Measurements from ENCODE around the gene DCST2. TPM values are rescaled to one million over a fixed set of nuclear protein-coding genes. Genes with fewer than 3 reads are reported as not detected.
"Not testable (repeated sequence)": the region's sequence is repeated elsewhere in the genome, so short reads cannot be mapped to it uniquely, and the experiment has no call there.

The DCST2 gene
- total RNA-seq, 2 experiments from 2014 or later, result 1.1 to 1.5 TPM

GRCh38 chr1:154996966-154997701 is 36.4 kb downstream of the DCST2 start:
- H3K4me1 Mint-ChIP-seq (ENCODE audit: low read depth), result peaks cover 24% of the 10 kb centered on the region
- intact Hi-C loops (cut with micrococcal nuclease), result no loop called here
- H3K9me3 Mint-ChIP-seq, result no peaks in the 10 kb centered on the region
- H3K4me3 Mint-ChIP-seq, result no peak overlapping the region
- peaks cover 2% of the 10 kb centered on the region for H3K36me3 Mint-ChIP-seq (ENCODE audit: low read depth)
- peak overlapping the region; percentile 56 for H3K27ac Mint-ChIP-seq
- no peak for DNase-seq
- CTCF ChIA-PET, result interaction anchor here (1.1 to 4.7 kb wide), 10 partner anchors 9 to 59 kb away, joined by 3 to 37 read pairs (median 8); partner anchors contain the start of genes FLAD1 and PYGO2
- H3K27me3 Mint-ChIP-seq (ENCODE audit: low read depth), result no peaks in the 10 kb centered on the region

- peak; percentile 42 for DNase-seq
- peaks cover 24% of the 10 kb centered on the region for H3K4me1 Mint-ChIP-seq (ENCODE audit: low read depth)
- CTCF ChIA-PET, result interaction anchor here (0.7 to 4.7 kb wide), 12 partner anchors 11 to 111 kb away, joined by 3 to 21 read pairs (median 4); partner anchors contain the start of gene FLAD1
- H3K27me3 Mint-ChIP-seq (ENCODE audit: low read depth); H3K27ac Mint-ChIP-seq; H3K9me3 Mint-ChIP-seq; H3K36me3 Mint-ChIP-seq (ENCODE audit: low read depth); H3K4me3 Mint-ChIP-seq; intact Hi-C loops (cut with micrococcal nuclease): not testable (repeated sequence)
Measured at GRCh38 chr1:154995301-154995983, 38.1 kb downstream of the DCST2 start.

- intact Hi-C loops (cut with micrococcal nuclease), result no loop called here
Measured at GRCh38 chr1:154994591-154994990, 39.0 kb downstream of the DCST2 start.

GRCh38 chr1:154994269-154994587 is 39.4 kb downstream of the DCST2 start:
- intact Hi-C loops (cut with micrococcal nuclease), result no loop called here
- Mint-ChIP-seq H3K4me3 (no peak overlapping the region), H3K27me3 (ENCODE audit: low read depth) (no peaks in the 10 kb centered on the region)

More at GRCh38 chr1:154994591-154994990, 39.0 kb downstream of the DCST2 start:
- Mint-ChIP-seq H3K36me3 (ENCODE audit: low read depth) (peaks cover 5% of the 10 kb centered on the region), H3K27ac (no peak overlapping the region), H3K4me1 (ENCODE audit: low read depth) (peaks cover 21% of the 10 kb centered on the region), H3K4me3 (no peak overlapping the region), H3K9me3 (no peaks in the 10 kb centered on the region), H3K27me3 (ENCODE audit: low read depth) (no peaks in the 10 kb centered on the region)
- no peak for DNase-seq
- CTCF ChIA-PET, result interaction anchor here (0.8 to 2.4 kb wide), 6 partner anchors 23 to 173 kb away, joined by 4 to 9 read pairs (median 4); partner anchors contain the start of genes ADAM15 and PBXIP1

GRCh38 chr1:154993572-154994268 is 39.9 kb downstream of the DCST2 start, which contains the start of gene LENEP:
Gene LENEP (plus strand): TSS chr1:154993586. CDS start chr1:154993608, 22 bp downstream.
- peaks cover 17% of the 10 kb centered on the region for H3K4me1 Mint-ChIP-seq (ENCODE audit: low read depth)
- H3K27me3 Mint-ChIP-seq (ENCODE audit: low read depth), result no peaks in the 10 kb centered on the region
- no peaks in the 10 kb centered on the region for H3K9me3 Mint-ChIP-seq
- H3K36me3 Mint-ChIP-seq (ENCODE audit: low read depth), result peaks cover 10% of the 10 kb centered on the region
- intact Hi-C loops (cut with micrococcal nuclease), result no loop called here
- CTCF ChIA-PET, result interaction anchor here (0.7 to 2.4 kb wide), 12 partner anchors 11 to 174 kb away, joined by 3 to 9 read pairs (median 4); partner anchors contain the start of genes ADAM15 and PBXIP1
- no peak within 1 kb of the TSS for H3K27ac Mint-ChIP-seq
- no peak within 1 kb of the TSS for H3K4me3 Mint-ChIP-seq
- no peak for DNase-seq

More at GRCh38 chr1:154994269-154994587, 39.4 kb downstream of the DCST2 start:
- no peak overlapping the region for H3K27ac Mint-ChIP-seq
- H3K9me3 Mint-ChIP-seq, result no peaks in the 10 kb centered on the region
- H3K36me3 Mint-ChIP-seq (ENCODE audit: low read depth), result peaks cover 6% of the 10 kb centered on the region
- H3K4me1 Mint-ChIP-seq (ENCODE audit: low read depth), result peaks cover 20% of the 10 kb centered on the region
- no peak for DNase-seq
- CTCF ChIA-PET, result interaction anchor here (0.8 to 2.4 kb wide), 9 partner anchors 12 to 173 kb away, joined by 3 to 9 read pairs (median 4); partner anchors contain the start of genes ADAM15 and PBXIP1

- no peak for DNase-seq
- Mint-ChIP-seq H3K27ac (no peak overlapping the region), H3K36me3 (ENCODE audit: low read depth) (peaks cover 10% of the 10 kb centered on the region), H3K9me3 (no peaks in the 10 kb centered on the region), H3K4me1 (ENCODE audit: low read depth) (peaks cover 18% of the 10 kb centered on the region), H3K27me3 (ENCODE audit: low read depth) (no peaks in the 10 kb centered on the region), H3K4me3 (no peak overlapping the region)
- intact Hi-C loops (cut with micrococcal nuclease), result no loop called here
- CTCF ChIA-PET, result interaction anchor here (0.7 to 2.0 kb wide), 7 partner anchors 12 to 92 kb away, joined by 3 to 9 read pairs (median 4); partner anchors contain the start of gene ADAM15
Measured at GRCh38 chr1:154992721-154993571, 40.6 kb downstream of the DCST2 start.

GRCh38 chr1:154990276-154990675 is 43.3 kb downstream of the DCST2 start:
- no peaks in the 10 kb centered on the region for H3K27me3 Mint-ChIP-seq (ENCODE audit: low read depth)
- intact Hi-C loops (cut with micrococcal nuclease), result no loop called here
- H3K9me3 Mint-ChIP-seq, result no peaks in the 10 kb centered on the region
- peaks cover 14% of the 10 kb centered on the region for H3K4me1 Mint-ChIP-seq (ENCODE audit: low read depth)
- no peak for DNase-seq
- H3K36me3 Mint-ChIP-seq (ENCODE audit: low read depth), result peaks cover 12% of the 10 kb centered on the region
- no peak overlapping the region for H3K4me3 Mint-ChIP-seq
- H3K27ac Mint-ChIP-seq, result no peak overlapping the region
- CTCF ChIA-PET, result interaction anchor here (1.2 kb wide), 1 partner anchor 9 kb away, joined by 6 read pairs; no protein-coding TSS in a partner anchor

- peaks cover 20% of the 10 kb centered on the region for H3K4me1 Mint-ChIP-seq (ENCODE audit: low read depth)
- intact Hi-C loops (cut with micrococcal nuclease), result no loop called here
- H3K36me3 Mint-ChIP-seq (ENCODE audit: low read depth), result peaks cover 12% of the 10 kb centered on the region
- H3K27ac Mint-ChIP-seq, result no peak overlapping the region
- CTCF ChIA-PET, result interaction anchor here (0.6 to 1.9 kb wide), 4 partner anchors 9 to 79 kb away, joined by 3 to 24 read pairs (median 5); no protein-coding TSS in a partner anchor
- H3K9me3 Mint-ChIP-seq, result no peaks in the 10 kb centered on the region
- no peaks in the 10 kb centered on the region for H3K27me3 Mint-ChIP-seq (ENCODE audit: low read depth)
- DNase-seq, result no peak
- H3K4me3 Mint-ChIP-seq, result no peak overlapping the region
Measured at GRCh38 chr1:154989195-154989860, 44.3 kb downstream of the DCST2 start.

- DNase-seq, result peak; percentile 20
- intact Hi-C loops (cut with micrococcal nuclease), result no loop called here
- Mint-ChIP-seq H3K9me3 (no peaks in the 10 kb centered on the region), H3K27ac (no peak overlapping the region), H3K36me3 (ENCODE audit: low read depth) (peaks cover 12% of the 10 kb centered on the region), H3K4me1 (ENCODE audit: low read depth) (peaks cover 23% of the 10 kb centered on the region), H3K4me3 (no peak overlapping the region), H3K27me3 (ENCODE audit: low read depth) (no peaks in the 10 kb centered on the region)
- CTCF ChIA-PET, result interaction anchor here (0.7 to 1.9 kb wide), 5 partner anchors 11 to 31 kb away, joined by 3 to 24 read pairs (median 4); no protein-coding TSS in a partner anchor
Measured at GRCh38 chr1:154988058-154988954, 45.3 kb downstream of the DCST2 start.

- Mint-ChIP-seq H3K4me3 (no peak overlapping the region), H3K9me3 (no peaks in the 10 kb centered on the region), H3K27me3 (ENCODE audit: low read depth) (no peaks in the 10 kb centered on the region), H3K27ac (no peak overlapping the region), H3K36me3 (ENCODE audit: low read depth) (peaks cover 13% of the 10 kb centered on the region), H3K4me1 (ENCODE audit: low read depth) (peaks cover 25% of the 10 kb centered on the region)
- intact Hi-C loops (cut with micrococcal nuclease), result no loop called here
- CTCF ChIA-PET, result interaction anchor here (0.6 to 1.9 kb wide), 4 partner anchors 11 to 366 kb away, joined by 3 to 24 read pairs (median 6); no protein-coding TSS in a partner anchor
- DNase-seq, result no peak
Measured at GRCh38 chr1:154987326-154987725, 46.3 kb downstream of the DCST2 start.

Measured in activated naive CD4-positive, alpha-beta T cell treated with anti-CD3 and anti-CD28 coated beads for 36 hours (primary cell).